Umbilical cord (tissue), 2 donors: ENCODE results near the gene OR5AL1. TPM values are rescaled to one million over a fixed set of nuclear protein-coding genes. Genes with fewer than 3 reads are reported as not detected.
"Not testable (repeated sequence)": the region's sequence is repeated elsewhere in the genome, so short reads cannot be mapped to it uniquely, and the experiment has no call there.

Experiments
- DNase-seq: peaks from one replicate; pipeline ENCODE4 v3.0.0-alpha.2; 2015; ENCODE audit warnings: low spot score
- total RNA-seq: library from RNA; depleted of rRNA; stranded (reverse); fragments of >200 nt; gene quantifications from one replicate; pipeline ENCODE4 v1.2.3, GENCODE V29; 2014; ENCODE audit warnings: low replicate concordance; ENCODE audit not compliant: insufficient read depth

The OR5AL1 gene
- total RNA-seq: not detected

DNA sequence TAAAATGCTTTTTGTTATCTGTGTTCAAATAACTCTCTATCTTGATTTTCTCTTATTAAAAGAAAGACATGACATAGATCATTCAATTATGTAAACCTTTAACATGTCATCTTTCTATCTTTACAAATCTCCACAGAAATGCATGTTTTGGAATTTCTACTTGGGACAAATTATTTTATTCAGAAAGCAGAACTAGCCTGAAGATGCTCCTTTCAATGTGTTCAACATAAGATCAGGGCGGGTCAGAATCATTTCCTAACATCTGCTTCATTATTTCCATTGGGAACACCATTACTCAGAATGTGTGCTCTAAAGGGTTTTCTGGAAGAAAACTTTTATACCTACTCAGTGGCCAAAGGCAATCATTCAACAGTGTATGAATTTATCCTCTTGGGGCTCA, at the start of gene OR5AL1:
OR5AL1 (plus strand) TSS at position 301 of the 400 bp plus-strand sequence.
- DNase-seq: no peak

DNA sequence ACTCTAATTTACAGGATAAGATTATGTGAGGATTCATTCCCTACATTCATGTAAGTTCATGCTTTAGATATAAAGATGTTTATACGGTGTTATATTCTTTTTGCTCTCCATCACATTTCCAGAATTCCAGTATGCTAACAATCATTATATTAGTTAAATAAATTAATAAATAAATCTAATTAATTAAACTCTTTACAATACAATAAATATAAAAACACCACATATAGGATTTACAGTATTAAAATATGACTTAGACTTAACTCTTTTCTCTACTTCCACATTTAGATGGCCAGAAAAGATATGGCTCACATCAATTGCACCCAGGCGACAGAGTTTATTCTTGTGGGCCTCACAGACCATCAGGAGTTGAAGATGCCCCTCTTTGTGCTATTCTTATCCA, 37.2 kb upstream of the OR5AL1 start, which contains the start of gene OR8U1:
OR8U1 (plus strand) TSS at position 301 of the 400 bp plus-strand sequence; CDS start at position 301, 0 bp downstream.
- DNase-seq: no peak

DNA sequence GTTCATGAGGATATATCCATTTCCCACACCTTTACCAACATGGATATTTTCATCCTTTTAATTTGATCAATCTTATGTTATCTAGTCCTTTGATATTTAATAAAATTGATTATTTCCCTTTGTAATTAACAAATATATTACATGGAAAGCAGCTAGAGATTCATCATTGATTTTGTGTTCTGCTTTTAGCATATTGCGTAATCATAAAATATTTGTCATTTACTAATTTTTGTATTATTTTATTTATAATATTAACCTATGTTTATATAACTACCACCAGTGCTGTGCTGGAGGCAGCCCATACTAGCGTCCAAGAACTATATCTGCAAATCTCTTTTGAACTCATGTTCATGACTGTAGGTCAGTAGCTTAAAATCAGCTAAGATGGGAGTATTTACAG, 32.4 kb upstream of the OR5AL1 start:
- DNase-seq: no peak

DNA sequence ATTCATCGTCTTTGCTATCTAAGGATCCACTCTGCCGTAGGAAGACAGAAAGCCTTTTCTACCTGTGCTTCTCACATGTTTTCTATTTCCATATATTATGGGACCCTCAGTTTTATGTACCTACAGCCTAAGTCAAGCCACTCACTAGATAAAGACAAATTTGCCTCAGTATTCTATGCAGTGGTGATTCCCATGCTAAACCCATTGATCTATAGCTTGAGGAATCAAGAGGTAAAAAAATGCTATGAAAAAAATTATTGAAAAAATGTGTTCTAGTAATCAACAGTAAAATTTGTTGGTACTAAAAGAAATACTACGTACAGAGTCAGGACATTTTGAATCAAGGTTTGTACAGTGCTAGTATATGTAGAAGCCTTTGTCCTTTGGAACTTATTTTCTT, 18.1 kb upstream of the OR5AL1 start:
- DNase-seq: no peak

DNA sequence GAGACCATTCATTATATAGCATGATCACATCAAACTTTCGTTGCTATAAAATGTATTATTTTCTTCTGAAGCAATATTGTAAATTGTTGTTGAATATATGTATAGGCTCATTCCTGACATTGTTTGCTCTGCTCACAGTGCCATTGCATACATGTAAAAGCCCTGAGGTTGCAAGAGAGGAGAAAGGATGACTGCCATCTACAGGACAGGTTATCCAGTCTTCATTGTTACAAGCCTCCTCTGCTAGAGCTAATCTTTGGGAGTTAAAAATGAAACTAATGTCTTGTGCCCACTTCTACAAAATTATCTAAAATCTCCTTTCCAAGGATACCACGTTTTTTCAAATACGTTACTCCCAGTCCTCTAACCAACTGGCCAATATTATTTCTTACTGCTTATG, 16.4 kb upstream of the OR5AL1 start:
- DNase-seq: no peak

DNA sequence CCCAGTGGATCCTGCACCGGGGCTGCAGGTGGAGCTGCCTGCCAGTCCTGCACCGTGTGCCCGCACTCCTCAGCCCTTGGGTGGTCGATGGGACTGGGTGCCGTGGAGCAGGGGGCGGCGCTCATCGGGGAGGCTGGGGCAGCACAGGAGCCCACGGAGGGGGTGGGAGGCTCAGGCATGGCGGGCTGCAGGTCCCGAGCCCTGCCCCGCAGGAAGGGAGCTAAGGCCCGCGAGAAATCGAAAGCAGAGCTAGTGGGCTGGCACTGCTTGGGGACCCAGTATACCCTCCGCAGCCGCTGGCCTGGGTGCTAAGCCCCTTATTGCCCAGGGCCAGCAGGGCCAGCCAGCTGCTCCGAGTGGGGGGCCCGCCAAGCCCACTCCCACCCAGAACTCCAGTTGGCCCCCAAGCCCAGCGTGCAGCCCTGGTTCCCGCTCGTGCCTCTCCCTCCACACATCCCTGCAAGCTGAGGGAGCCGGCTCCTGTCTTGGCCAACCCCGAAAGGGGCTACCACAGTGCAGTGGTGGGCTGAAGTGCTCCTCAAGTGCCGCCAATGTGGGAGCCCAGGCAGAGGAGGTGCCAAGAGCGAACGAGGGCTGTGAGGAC, 10.5 kb upstream of the OR5AL1 start:
- not testable (repeated sequence) for DNase-seq

DNA sequence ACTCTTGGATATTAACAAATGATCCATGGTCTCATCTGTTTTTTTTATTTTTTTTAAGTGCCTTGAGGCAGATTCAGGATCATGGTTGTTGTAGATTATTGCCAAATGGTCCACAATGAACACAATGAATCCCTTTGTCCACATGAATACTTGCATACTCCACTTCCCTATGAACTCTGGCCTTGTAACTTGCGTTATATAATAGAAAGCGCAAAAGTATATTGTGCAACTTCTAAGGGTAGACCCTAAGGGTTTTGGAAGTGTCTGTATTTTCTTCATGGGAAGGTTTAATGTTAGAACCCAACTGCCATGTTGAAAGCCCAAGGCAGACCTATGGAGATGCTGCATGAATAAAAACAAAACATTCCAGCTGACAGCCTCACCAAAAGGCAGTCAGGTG, 8.1 kb upstream of the OR5AL1 start:
- no peak for DNase-seq

DNA sequence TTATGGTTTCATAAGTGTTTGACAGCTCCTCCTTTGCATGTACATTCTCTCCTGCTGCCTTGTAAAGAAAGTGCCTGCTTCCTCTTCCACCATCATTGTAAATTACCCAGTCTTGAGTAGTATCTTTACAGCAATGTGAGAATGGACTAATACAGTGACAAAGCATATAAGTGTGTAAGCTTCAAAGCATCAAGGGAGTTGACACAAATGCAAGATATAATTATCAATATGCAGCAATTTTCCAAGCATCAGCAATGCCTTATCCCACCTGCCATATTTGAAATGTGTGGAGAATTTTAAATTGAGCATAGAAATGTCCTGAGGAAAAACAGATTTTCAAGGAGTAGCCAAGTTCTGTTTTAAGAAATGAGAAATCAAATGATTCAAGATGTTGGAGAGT, 1.7 kb upstream of the OR5AL1 start:
- DNase-seq: no peak

DNA sequence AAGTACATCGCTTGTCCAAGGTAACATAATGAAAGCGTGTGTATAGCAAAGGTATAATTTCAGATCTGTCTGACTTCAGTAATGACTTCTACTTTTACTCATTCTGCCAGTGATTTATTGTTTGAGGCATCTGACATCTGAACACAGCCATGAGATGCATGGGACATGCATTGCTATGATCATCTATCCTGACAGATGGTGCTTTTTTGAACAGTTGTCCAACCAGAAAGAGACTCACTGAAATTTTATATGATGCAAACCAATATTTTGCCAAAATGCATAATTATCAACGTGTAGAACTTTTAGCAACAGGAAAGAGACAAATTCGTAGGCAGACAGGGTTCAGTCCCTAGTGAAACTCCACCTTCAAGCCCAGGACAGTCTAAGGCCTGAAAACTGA, 41.0 kb downstream of the OR5AL1 start:
- DNase-seq: no peak

DNA sequence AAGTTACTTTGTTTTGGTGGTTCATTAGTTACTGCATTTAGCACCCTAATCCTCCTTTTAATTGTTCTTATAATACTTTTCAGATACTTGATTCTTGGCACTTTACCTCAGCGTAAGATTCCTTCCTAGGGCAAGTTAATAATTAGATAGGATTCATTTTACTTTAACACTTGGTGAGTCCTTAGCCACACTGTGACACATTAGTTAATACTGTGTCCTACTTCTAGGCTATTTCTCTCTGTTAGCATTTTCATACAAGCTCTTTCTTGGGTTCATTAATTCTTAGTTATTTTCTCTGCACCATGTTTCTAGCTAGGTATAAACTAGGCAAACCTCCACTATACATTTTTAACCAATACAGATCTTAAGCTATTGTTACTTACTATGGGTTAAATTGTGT, 44.6 kb downstream of the OR5AL1 start:
- no peak for DNase-seq

Other genes starting within 250 kb of the OR5AL1 start
- gene OR5J2, start 236.1 kb upstream of the OR5AL1 start, total RNA-seq: 1.4 TPM
- 4.3 TPM for gene OR5T2, start 178.4 kb upstream of the OR5AL1 start, total RNA-seq
- 8.9 TPM for gene OR5T3, start 160.4 kb upstream of the OR5AL1 start, total RNA-seq
- 5.1 TPM for gene OR5T1, start 138.5 kb upstream of the OR5AL1 start, total RNA-seq
- gene OR8H1, start 120.4 kb upstream of the OR5AL1 start, total RNA-seq: 7.9 TPM
- 6.0 TPM for gene OR8K3, start 97.6 kb upstream of the OR5AL1 start, total RNA-seq
- gene OR8K1, start 66.7 kb upstream of the OR5AL1 start, total RNA-seq: 4.6 TPM
- gene OR8J1, start 58.4 kb upstream of the OR5AL1 start, total RNA-seq: 2.4 TPM
- 3.6 TPM for gene OR8U1, start 37.1 kb upstream of the OR5AL1 start, total RNA-seq
- gene OR5M3, start 60.7 kb downstream of the OR5AL1 start, total RNA-seq: 5.8 TPM
- not detected for gene OR5M8, start 78.7 kb downstream of the OR5AL1 start, total RNA-seq
- gene OR5M11, start 130.6 kb downstream of the OR5AL1 start, total RNA-seq: not detected
- not detected for gene OR5M10, start 165.0 kb downstream of the OR5AL1 start, total RNA-seq
- gene OR5M1, start 202.2 kb downstream of the OR5AL1 start, total RNA-seq: 2.2 TPM
- 1.2 TPM for gene OR5AP2, start 229.7 kb downstream of the OR5AL1 start, total RNA-seq